Right cardiac atrium (tissue), 5 donors: ENCODE measurements around the gene STAMBP. TPM values are rescaled to one million over a fixed set of nuclear protein-coding genes. Genes with fewer than 3 reads are reported as not detected.
"Not testable (repeated sequence)": the region's sequence is repeated elsewhere in the genome, so short reads cannot be mapped to it uniquely, and the experiment has no call there.

ENCODE experiments used
- ATAC-seq, 2 donors: fragments of 200-7000 bp; cut with Tn5 transposase; one replicate each; pipeline versions ENCODE4 v1.8.0 to v1.9.1; 2020; ENCODE audit warnings: moderate library complexity in 2 of 2, mild to moderate bottlenecking in 1 of 2
- DNase-seq, 3 donors: peaks; one replicate each; pipeline ENCODE4 v3.0.0-alpha.2; 2020
- H3K27ac ChIP-seq: one replicate; pipeline ENCODE4 v1.5.1; 2013; ENCODE audit warnings: mild to moderate bottlenecking, low read length, control low read depth, moderate library complexity
- H3K27me3 ChIP-seq: one replicate; pipeline ENCODE4 v1.6.1; 2013; ENCODE audit not compliant: control insufficient read depth, insufficient read depth
- H3K4me1 ChIP-seq: one replicate; pipeline ENCODE4 v1.6.1; 2013; ENCODE audit warnings: low read length; ENCODE audit not compliant: control insufficient read depth, insufficient read depth
- H3K4me3 ChIP-seq: one replicate; pipeline ENCODE4 v1.5.1; 2013; ENCODE audit warnings: low read length, control low read depth
- H3K9me3 ChIP-seq: one replicate; pipeline ENCODE4 v1.6.1; 2013; ENCODE audit warnings: low read length; ENCODE audit not compliant: control insufficient read depth
- WGBS: extraction: QIAGEN DNeasy Blood & Tissue Kit; methylation state at CpG from one replicate; pipeline ENCODE4 v1.1.7; 2013; 5-methylcytosine and 5-hydroxymethylcytosine counted together
- intact Hi-C, 4 donors: fragments of 100-400 bp; cut with DNase I; formaldehyde crosslinking; loops; one replicate each; pipeline versions ENCODE4 v1.11.0 to v1.14.0; 2022 to 2023
- polyA plus RNA-seq: library from polyadenylated mRNA; stranded (reverse); fragments of 200-250 nt; gene quantifications from one replicate; pipeline ENCODE4 v1.2.3, GENCODE V29; 2013
- total RNA-seq, 4 donors: library from RNA; stranded (reverse); fragmentation: NEBNext Ultra II Directional; extraction: Animal tissue kit (Norgen Biotek cat#: 25700); gene quantifications; one replicate each; pipeline ENCODE4 v1.2.1, GENCODE V29; 2021
- donor health status: healthy with polysubstance abuse.
- donor health status: DM: no; HTN: yes; CAD: no.
- donor health status: DM: no; HTN: no; CAD: no.
- donor health status: DM: no; HTN: yes; CAD: no; lungs with severe emphysema.
- donor health status: DM: yes; HTN: yes; CAD: no.

STAMBP gene
- total and polyA plus RNA-seq, 5 donors, result 33.6 to 48.0 (median 39.8) TPM

GRCh38 chr2:73896362-73897239 is 67.8 kb downstream of the STAMBP start:
- H3K27me3 ChIP-seq, result no peaks in the 10 kb centered on the region
- intact Hi-C loops, result no loop called here
- H3K4me1 ChIP-seq, result no peaks in the 10 kb centered on the region
- WGBS, result 57% methylated on average over 15 of the region's 15 CpGs
- ATAC-seq (no peak), DNase-seq (no peak)
- no peak overlapping the region for H3K27ac ChIP-seq
- H3K9me3 ChIP-seq, result no peaks in the 10 kb centered on the region
- no peak overlapping the region for H3K4me3 ChIP-seq

- ATAC-seq (peak in 1 of 2 donors; percentile 9), DNase-seq (no peak)
- no peaks in the 10 kb centered on the region for H3K27me3 ChIP-seq
- no peaks in the 10 kb centered on the region for H3K4me1 ChIP-seq
- H3K27ac ChIP-seq, result no peak overlapping the region
- H3K9me3 ChIP-seq, result no peaks in the 10 kb centered on the region
- intact Hi-C loops, result no loop called here
- no peak overlapping the region for H3K4me3 ChIP-seq
- WGBS, result 75% methylated on average over 4 of the region's 4 CpGs
Measured at GRCh38 chr2:73897240-73897583, 68.5 kb downstream of the STAMBP start.

DNA sequence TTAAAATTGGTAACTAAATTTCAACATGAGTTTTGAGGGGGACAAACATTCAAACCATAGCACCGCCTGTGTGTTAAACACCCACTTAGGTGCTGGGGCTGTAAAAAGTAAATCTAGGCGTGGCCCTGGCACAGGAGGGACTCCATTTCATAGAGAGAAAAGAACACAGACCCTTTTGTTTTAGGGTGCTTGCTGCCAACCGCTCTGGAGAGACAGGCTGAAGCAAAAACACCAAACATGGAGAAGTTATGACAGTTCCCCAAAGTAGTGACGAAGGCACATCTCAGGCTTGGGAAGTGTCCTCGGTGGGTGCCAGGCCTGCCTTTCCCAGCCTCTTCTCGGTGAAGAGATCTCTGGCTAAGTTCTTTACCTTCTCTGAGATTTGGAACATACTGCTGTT is 69.2 kb downstream of the STAMBP start:
- no peaks in the 10 kb centered on the region for H3K9me3 ChIP-seq
- no peak overlapping the region for H3K4me3 ChIP-seq
- H3K27ac ChIP-seq, result no peak overlapping the region
- no peak for ATAC-seq
- no peak for DNase-seq
- no peaks in the 10 kb centered on the region for H3K4me1 ChIP-seq
- intact Hi-C loops, result no loop called here
- H3K27me3 ChIP-seq, result no peaks in the 10 kb centered on the region
- 75% methylated on average over 6 of the region's 6 CpGs for WGBS

DNA sequence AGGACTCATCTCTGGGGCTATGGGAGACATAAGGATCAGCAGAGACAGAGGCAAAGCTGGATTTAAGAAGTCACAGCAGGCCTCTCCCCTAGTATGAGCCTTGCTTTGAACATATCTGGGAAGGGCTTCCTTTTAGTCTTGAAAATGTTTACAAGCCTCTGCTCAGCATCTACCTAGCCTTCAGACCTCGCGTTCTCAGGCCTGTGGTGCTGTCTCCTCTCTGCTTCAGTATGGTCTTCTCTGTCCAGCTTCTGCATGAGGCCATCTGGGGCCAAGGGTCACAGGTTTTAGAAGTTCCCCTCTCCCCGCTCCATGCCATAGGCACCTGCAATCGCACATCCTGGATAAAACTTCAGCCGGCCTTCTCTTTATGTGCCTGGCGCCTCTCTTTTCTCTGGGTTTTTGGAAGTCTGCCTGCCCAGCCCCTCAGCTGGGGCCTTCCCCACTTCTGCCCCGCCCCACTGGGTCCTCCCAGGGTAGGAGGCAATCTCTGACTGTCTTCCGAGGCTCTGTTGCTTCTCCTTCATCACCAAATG is 71.1 kb downstream of the STAMBP start:
- no peak for ATAC-seq
- H3K27ac ChIP-seq, result no peak overlapping the region
- 82% methylated on average over 8 of the region's 8 CpGs for WGBS

GRCh38 chr2:73901143-73901542 is 72.4 kb downstream of the STAMBP start:
- DNase-seq (no peak), ATAC-seq (no peak)
- Histone ChIP-seq H3K4me3 (no peak overlapping the region), H3K27me3 (no peaks in the 10 kb centered on the region), H3K9me3 (no peaks in the 10 kb centered on the region), H3K27ac (no peak overlapping the region), H3K4me1 (no peaks in the 10 kb centered on the region)
- 82% methylated on average over 10 of the region's 10 CpGs for whole genome bisulfite sequencing
- intact Hi-C loops, result no loop called here

More for the DNA sequence above, 71.1 kb downstream of the STAMBP start:
- Histone ChIP-seq H3K27me3 (no peaks in the 10 kb centered on the region), H3K4me3 (no peak overlapping the region), H3K9me3 (no peaks in the 10 kb centered on the region), H3K4me1 (no peaks in the 10 kb centered on the region)
- intact Hi-C loops, result no loop called here
- DNase-seq, result no peak

DNA sequence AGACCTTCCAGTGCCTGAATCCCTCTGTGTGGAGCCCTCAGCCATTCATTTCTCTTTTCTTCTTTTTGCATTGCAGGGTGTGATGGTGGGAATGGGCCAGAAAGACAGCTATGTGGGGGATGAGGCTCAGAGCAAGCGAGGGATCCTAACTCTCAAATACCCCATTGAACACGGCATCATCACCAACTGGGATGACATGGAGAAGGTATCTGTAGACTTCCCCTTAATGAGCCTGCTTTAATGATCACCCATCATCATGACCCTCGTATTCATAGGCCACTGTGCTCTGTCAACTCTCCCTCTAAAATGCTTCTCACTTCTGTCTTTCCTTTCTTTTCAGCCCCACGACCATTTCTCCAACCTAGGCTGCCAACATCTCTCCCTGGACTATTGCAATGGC is 73.5 kb downstream of the STAMBP start:
- Histone ChIP-seq H3K4me1 (no peaks in the 10 kb centered on the region), H3K4me3 (no peak overlapping the region), H3K27me3 (no peaks in the 10 kb centered on the region), H3K27ac (no peak overlapping the region), H3K9me3 (no peaks in the 10 kb centered on the region)
- DNase-seq, result no peak
- intact Hi-C loops, result no loop called here
- 79% methylated on average over 4 of the region's 4 CpGs for WGBS
- no peak for ATAC-seq

DNA sequence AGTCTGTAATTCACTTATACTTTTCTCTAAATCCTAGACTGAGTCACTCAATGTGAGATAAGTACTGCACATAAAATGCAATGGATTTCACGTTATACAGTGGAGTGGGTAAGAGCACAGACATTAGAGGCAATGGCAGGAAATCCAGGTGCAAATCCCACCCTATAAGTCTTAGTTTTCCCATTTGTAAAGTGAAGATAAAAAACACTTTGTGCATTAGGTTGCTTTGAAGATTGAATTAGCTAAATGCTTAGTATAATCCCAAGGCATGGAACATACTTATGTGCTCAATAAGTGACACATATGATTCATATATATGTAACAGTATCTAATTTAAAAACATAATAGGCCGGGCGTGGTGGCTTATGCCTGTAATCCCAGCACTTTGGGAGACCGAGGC is 74.6 kb downstream of the STAMBP start:
- DNase-seq (no peak), ATAC-seq (no peak)
- 81% methylated on average over 4 of the region's 4 CpGs for WGBS
- Histone ChIP-seq H3K4me1 (no peaks in the 10 kb centered on the region), H3K27me3 (no peaks in the 10 kb centered on the region), H3K4me3 (no peak overlapping the region), H3K27ac (no peak overlapping the region), H3K9me3 (no peaks in the 10 kb centered on the region)
- intact Hi-C loops, result no loop called here

DNA sequence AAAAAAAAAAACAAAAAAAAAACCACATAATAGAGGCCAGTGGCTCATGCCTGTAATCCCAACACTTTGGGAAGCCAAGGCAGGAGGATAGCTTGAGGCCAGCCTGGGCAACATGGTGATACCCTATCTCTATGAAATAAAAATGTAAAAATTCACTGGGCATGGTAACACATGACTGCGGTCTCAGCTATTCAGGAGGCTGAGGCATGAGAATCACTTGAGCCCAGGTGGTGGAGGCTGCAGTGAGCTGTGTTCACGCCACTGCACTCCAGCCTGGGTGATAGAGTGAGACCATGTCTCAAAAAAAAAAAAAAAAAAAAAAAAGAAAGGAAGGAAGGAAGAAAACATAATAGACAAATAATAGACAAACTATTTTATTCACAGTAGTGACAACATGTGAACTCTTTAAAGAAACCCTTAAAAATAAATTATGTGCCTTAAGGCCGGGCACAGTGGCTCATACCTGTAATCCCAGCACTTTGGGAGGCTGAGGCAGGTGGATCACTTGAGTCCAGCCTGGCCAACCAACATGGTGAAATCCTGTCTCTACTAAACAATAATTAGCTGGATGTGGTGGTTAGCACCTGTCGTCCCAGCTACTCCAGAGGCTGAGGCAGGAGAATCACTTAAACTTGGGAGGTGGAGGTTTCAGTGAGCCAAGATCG is 75.3 kb downstream of the STAMBP start:
- H3K27me3 ChIP-seq, ATAC-seq, H3K4me1 ChIP-seq, intact Hi-C loops, H3K27ac ChIP-seq, DNase-seq, H3K4me3 ChIP-seq, H3K9me3 ChIP-seq: not testable (repeated sequence)
- 91% methylated on average over 5 of the region's 5 CpGs for WGBS

DNA sequence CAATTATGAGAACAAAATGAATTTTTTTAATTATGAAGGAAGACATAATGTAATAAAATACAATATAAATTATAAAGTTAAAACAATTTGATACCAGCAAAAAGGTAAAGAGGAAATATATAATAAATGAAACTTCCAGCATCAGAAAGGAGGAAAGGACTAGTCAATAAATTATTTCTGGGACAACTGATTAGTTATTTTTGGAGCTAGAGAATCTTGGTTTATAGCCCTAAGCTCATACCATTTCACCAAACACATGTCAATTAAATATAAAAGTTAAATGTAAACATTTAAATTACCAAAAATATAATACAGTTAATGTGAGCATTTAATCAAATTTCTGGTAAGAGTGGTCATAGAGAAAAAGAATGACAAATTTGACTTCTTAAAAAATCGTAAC is 76.2 kb downstream of the STAMBP start:
- no peaks in the 10 kb centered on the region for H3K4me1 ChIP-seq
- 94% methylated on average over 1 of the region's 1 CpG for WGBS
- ATAC-seq (no peak), DNase-seq (no peak)
- H3K4me3 ChIP-seq, result no peak overlapping the region
- H3K27ac ChIP-seq, result no peak overlapping the region
- intact Hi-C loops, result no loop called here
- H3K27me3 ChIP-seq, result no peaks in the 10 kb centered on the region
- H3K9me3 ChIP-seq, result no peaks in the 10 kb centered on the region

- ATAC-seq (no peak), DNase-seq (no peak)
- WGBS, result 73% methylated on average over 5 of the region's 5 CpGs
- H3K27ac ChIP-seq, result no peak overlapping the region
- no peak overlapping the region for H3K4me3 ChIP-seq
- intact Hi-C loops, result no loop called here
- no peaks in the 10 kb centered on the region for H3K9me3 ChIP-seq
- no peaks in the 10 kb centered on the region for H3K27me3 ChIP-seq
- no peaks in the 10 kb centered on the region for H3K4me1 ChIP-seq
Measured at GRCh38 chr2:73906847-73907505, 78.2 kb downstream of the STAMBP start.
